ENCODE data around the gene GCLM.

GRCh38 chr1:93845538-93846205 is 63.6 kb downstream of the GCLM start:
- TF ChIP-seq CTCF (IDR thresholded peaks at IDR 0.05) (no peak), POLR2A (IDR thresholded peaks at IDR 0.05) (no peak)

All from adrenal gland (tissue), 5 donors.